ENCODE measurements around the gene RRAD. TPM values are rescaled to one million over a fixed set of nuclear protein-coding genes. Genes with fewer than 3 reads are reported as not detected.

RRAD gene
- total RNA-seq, 1 donor from 2014 or later = 12.1 TPM

DNA sequence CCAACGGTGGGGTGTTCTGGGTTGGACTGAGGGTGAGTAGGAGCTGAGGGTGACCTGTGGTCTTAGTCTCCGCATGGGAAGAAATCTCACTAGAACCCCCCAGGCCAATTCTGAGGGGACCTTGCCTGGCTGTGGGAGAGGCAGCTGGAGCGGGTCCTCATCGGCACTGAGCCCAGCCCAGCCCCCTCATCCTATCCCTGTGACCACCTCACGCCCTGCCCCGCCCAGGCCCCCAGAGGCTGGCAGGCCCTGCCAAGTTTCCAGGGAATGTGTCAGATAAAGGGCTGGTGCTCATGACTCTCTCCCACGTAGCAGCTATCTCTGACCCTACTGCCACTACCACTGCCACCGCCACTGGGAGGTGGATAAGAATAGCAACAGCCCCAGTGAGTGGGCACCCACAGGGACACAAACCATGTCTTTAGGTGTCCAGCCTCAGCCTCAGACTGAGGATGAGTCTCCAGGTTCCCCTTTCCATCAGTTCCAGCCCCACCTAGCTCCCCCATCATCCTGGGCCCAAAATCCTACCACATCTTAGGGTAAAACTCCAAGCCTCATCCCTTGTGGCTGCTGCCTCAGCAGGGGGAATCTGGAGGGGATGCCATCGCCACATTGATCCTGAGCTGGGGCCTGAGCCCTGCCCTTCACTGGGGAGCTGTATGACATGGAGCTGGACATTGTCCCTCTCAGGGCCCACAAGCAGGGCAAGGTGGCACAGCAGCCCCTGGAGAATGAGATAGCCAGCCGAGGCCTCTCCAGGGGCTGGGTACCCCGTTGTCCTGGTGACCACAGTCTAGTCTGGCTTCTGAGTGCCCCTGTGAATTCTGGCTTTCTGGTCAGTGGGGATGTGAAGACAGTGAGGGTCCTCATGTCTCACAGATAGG, 21.5 kb downstream of the RRAD start:
- no peak overlapping the region for H3K4me2 ChIP-seq (ENCODE audit: low read length)
- peaks cover 12% of the 10 kb centered on the region for H3K4me1 ChIP-seq (ENCODE audit: insufficient read depth, low read length)
- peaks cover 8% of the 10 kb centered on the region for H3K27me3 ChIP-seq (ENCODE audit: insufficient read depth, low read length)
- H3K27ac ChIP-seq (ENCODE audit: low read depth, low read length) = no peak overlapping the region
- H3K4me3 ChIP-seq (ENCODE audit: insufficient read depth, low read depth, low read length) = no peak overlapping the region
- no peaks in the 10 kb centered on the region for H3K9me3 ChIP-seq (ENCODE audit: insufficient read depth, low read depth, low read length)
- peaks cover 4% of the 10 kb centered on the region for H3K36me3 Mint-ChIP-seq (ENCODE audit: low read depth, unreplicated experiment)
- no peak overlapping the region for H3K4me3 Mint-ChIP-seq (ENCODE audit: unreplicated experiment)
- peaks cover 7% of the 10 kb centered on the region for H3K9me3 Mint-ChIP-seq (ENCODE audit: unreplicated experiment)
- H3K79me2 ChIP-seq (ENCODE audit: insufficient read depth, low read length) = no peaks in the 10 kb centered on the region
- H3K9ac ChIP-seq (ENCODE audit: low read length) = no peak overlapping the region
- no peaks in the 10 kb centered on the region for H3K36me3 ChIP-seq (ENCODE audit: insufficient read depth, low read length)
- no peak overlapping the region for H3K27ac Mint-ChIP-seq (ENCODE audit: unreplicated experiment)
- no peaks in the 10 kb centered on the region for H4K20me1 ChIP-seq (ENCODE audit: insufficient read depth, low read length)
- no peak overlapping the region for H2AFZ ChIP-seq (ENCODE audit: low read depth, low read length)
- H3K4me1 Mint-ChIP-seq (ENCODE audit: low read depth, unreplicated experiment) = peaks cover 31% of the 10 kb centered on the region
- FAIRE-seq (no peak), DNase-seq (ENCODE audit: low read depth) (no peak)
- peaks cover 26% of the 10 kb centered on the region for H3K27me3 Mint-ChIP-seq (ENCODE audit: low read depth, unreplicated experiment)
- TF ChIP-seq CTCF (IDR thresholded peaks at IDR 0.05; ENCODE audit: insufficient read depth, low read depth, low read length) (no peak), EZH2 (IDR thresholded peaks at IDR 0.05; ENCODE audit: insufficient read depth, low read length) (no peak)

DNA sequence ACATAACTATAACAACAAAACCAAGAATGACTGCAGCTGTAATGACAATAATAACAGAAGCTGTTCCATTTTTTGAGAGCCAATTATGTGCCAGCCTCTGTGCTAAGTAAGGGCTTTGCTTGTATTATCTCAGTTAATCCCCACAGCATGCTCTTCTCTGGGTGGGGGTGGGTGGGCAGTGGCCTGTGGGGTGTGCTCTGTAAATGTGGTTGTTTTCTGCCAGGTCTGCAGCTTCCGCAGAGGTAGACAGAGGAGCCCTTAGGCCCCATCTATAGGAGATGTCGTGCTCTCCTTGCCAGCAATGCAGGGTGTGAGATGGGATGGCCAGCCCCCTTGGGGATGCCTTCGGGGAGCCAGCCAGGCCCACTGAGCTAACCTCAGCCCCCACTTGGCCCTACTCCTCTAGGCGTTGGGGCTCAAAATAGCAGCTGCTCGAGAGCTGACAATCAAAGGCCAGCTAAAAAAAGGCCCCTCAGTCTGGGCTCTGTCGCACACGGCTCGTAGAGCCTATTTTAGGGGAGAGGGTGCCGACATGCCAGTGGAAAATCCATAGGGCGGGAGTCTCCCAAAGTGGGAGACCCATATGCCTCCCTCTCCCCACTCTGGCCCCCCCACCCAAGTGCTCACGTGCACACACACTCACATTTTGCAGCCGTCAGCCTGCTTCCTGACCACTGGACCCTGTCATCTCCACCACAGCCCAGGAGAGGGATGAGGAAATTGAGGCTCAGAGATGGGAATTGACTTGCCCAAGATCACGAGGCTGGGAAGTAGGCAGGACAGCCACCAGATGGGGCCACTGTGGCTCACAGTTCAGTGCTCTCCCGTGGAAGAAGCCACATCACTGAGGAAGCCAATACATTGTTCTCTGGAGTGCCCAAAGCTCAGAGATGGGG, 22.4 kb downstream of the RRAD start:
- no peaks in the 10 kb centered on the region for H3K79me2 ChIP-seq (ENCODE audit: insufficient read depth, low read length)
- H4K20me1 ChIP-seq (ENCODE audit: insufficient read depth, low read length) = no peaks in the 10 kb centered on the region
- peaks cover 12% of the 10 kb centered on the region for H3K4me1 ChIP-seq (ENCODE audit: insufficient read depth, low read length)
- H3K27me3 Mint-ChIP-seq (ENCODE audit: low read depth, unreplicated experiment) = peaks cover 18% of the 10 kb centered on the region
- H3K27ac Mint-ChIP-seq (ENCODE audit: unreplicated experiment) = no peak overlapping the region
- TF ChIP-seq CTCF (IDR thresholded peaks at IDR 0.05; ENCODE audit: insufficient read depth, low read depth, low read length) (no peak), EZH2 (IDR thresholded peaks at IDR 0.05; ENCODE audit: insufficient read depth, low read length) (no peak)
- H3K4me1 Mint-ChIP-seq (ENCODE audit: low read depth, unreplicated experiment) = peaks cover 37% of the 10 kb centered on the region
- H3K9me3 ChIP-seq (ENCODE audit: insufficient read depth, low read depth, low read length) = no peaks in the 10 kb centered on the region
- no peak overlapping the region for H2AFZ ChIP-seq (ENCODE audit: low read depth, low read length)
- no peak overlapping the region for H3K4me3 Mint-ChIP-seq (ENCODE audit: unreplicated experiment)
- no peak for DNase-seq (ENCODE audit: low read depth)
- FAIRE-seq = no peak
- no peaks in the 10 kb centered on the region for H3K36me3 ChIP-seq (ENCODE audit: insufficient read depth, low read length)
- H3K9me3 Mint-ChIP-seq (ENCODE audit: unreplicated experiment) = peaks cover 8% of the 10 kb centered on the region
- H3K4me3 ChIP-seq (ENCODE audit: insufficient read depth, low read depth, low read length) = no peak overlapping the region
- no peak overlapping the region for H3K4me2 ChIP-seq (ENCODE audit: low read length)
- no peak overlapping the region for H3K27ac ChIP-seq (ENCODE audit: low read depth, low read length)
- H3K36me3 Mint-ChIP-seq (ENCODE audit: low read depth, unreplicated experiment) = peaks cover 4% of the 10 kb centered on the region
- no peak overlapping the region for H3K9ac ChIP-seq (ENCODE audit: low read length)
- peaks cover 2% of the 10 kb centered on the region for H3K27me3 ChIP-seq (ENCODE audit: insufficient read depth, low read length)

All from astrocyte (in vitro differentiated cells and primary cell).